Upper lobe of left lung (tissue), 4 donors: ENCODE data around the gene ANKRD65.

ENCODE experiments used
- POLR2A ChIP-seq, 4 donors: fragments of 450-650 bp; IDR thresholded peaks; one replicate each; pipeline ENCODE4 v1.5.1; 2016 to 2017; ENCODE audit warnings: antibody characterized with exemption in 4 of 4, mild to moderate bottlenecking in 2 of 4
- POLR2AphosphoS5 ChIP-seq, 2 donors: sonication (generic); formaldehyde crosslinking; IDR thresholded peaks; one replicate each; pipeline ENCODE4 v1.5.1; 2017; ENCODE audit warnings: antibody characterized with exemption in 2 of 2
- TF ChIP-seq, protein P1 (sequence below), 6 experiments: fragments of 450-650 bp in 4 of 6; fragments of 200-600 bp in 2 of 6; sonication (generic) in 2 of 6; IDR thresholded peaks; one replicate each; pipeline ENCODE4 v1.5.1; 2016 to 2019; ENCODE audit warnings: antibody characterized with exemption in 6 of 6

DNA sequence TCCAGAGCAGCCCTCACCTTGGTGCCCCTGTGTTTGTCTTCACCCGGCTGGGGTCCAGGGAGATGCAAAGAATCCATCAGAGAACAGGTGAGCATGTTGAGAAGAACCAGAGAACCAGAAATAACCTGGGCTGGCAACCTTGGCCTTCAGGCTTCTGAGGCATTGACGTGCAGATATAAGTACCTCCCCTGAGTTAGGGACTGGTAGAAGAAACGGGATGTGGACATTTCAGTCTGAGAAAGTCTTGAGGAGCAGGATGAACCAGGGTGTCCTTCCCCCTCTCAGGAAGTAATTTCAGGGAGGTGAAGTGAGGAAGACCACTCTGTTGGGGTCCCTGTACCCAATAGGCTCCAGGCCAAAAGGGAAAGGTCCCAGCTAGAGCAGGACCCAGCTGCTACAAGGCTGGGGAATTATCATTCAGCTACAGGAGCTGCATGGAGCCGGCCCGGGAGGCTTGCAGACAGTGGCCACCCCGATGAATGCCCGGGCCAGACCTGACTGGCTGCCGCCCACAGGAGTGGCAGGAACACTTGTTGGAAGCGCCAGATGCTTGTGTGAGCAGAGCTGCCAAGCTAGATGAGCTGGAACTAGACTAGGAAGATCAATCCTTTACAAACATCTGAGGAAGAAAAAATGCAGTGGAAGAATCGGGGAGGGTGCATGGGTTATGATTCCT lies 44.4 kb downstream of the ANKRD65 start:
- TF ChIP-seq, protein P1, sequence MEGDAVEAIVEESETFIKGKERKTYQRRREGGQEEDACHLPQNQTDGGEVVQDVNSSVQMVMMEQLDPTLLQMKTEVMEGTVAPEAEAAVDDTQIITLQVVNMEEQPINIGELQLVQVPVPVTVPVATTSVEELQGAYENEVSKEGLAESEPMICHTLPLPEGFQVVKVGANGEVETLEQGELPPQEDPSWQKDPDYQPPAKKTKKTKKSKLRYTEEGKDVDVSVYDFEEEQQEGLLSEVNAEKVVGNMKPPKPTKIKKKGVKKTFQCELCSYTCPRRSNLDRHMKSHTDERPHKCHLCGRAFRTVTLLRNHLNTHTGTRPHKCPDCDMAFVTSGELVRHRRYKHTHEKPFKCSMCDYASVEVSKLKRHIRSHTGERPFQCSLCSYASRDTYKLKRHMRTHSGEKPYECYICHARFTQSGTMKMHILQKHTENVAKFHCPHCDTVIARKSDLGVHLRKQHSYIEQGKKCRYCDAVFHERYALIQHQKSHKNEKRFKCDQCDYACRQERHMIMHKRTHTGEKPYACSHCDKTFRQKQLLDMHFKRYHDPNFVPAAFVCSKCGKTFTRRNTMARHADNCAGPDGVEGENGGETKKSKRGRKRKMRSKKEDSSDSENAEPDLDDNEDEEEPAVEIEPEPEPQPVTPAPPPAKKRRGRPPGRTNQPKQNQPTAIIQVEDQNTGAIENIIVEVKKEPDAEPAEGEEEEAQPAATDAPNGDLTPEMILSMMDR (IDR thresholded peaks at IDR 0.05), result no peak
- TF ChIP-seq POLR2A (IDR thresholded peaks at IDR 0.05), result no peak
- TF ChIP-seq POLR2AphosphoS5 (IDR thresholded peaks at IDR 0.05), result no peak
